ENCODE measurements around the gene NFATC2. TPM values are rescaled to one million over a fixed set of nuclear protein-coding genes. Genes with fewer than 3 reads are reported as not detected.

NFATC2 gene
- total RNA-seq, 2 experiments from 2014 or later = 53.3 to 56.9 TPM

- Mint-ChIP-seq H3K4me1 (peaks cover 28% of the 10 kb centered on the region), H3K36me3 (ENCODE audit: low read depth) (peaks cover 86% of the 10 kb centered on the region), H3K27ac (peak overlapping the region; percentile 49), H3K9me3 (peaks cover 3% of the 10 kb centered on the region), H3K4me3 (no peak overlapping the region), H3K27me3 (no peaks in the 10 kb centered on the region)
- ChIA-PET CTCF (interaction anchor here (0.9 to 1.6 kb wide), 3 partner anchors 12 to 138 kb away, joined by 3 to 5 read pairs (median 4); no protein-coding TSS in a partner anchor), POLR2A (interaction anchor here (0.6 to 2.8 kb wide), 5 partner anchors 9 to 57 kb away, joined by 3 to 7 read pairs (median 4); no protein-coding TSS in a partner anchor)
- no peak for DNase-seq
Measured at GRCh38 chr20:51456511-51457509, 85.7 kb downstream of the NFATC2 start.

GRCh38 chr20:51454250-51454865, 88.2 kb downstream of the NFATC2 start:
- DNase-seq = no peak
- Mint-ChIP-seq H3K36me3 (ENCODE audit: low read depth) (peaks cover 84% of the 10 kb centered on the region), H3K4me1 (peaks cover 28% of the 10 kb centered on the region), H3K4me3 (no peak overlapping the region), H3K27me3 (no peaks in the 10 kb centered on the region), H3K9me3 (peaks cover 3% of the 10 kb centered on the region), H3K27ac (no peak overlapping the region)
- ChIA-PET POLR2A (interaction anchor here (0.9 to 1.3 kb wide), 2 partner anchors 9 to 54 kb away, joined by 4 read pairs; no protein-coding TSS in a partner anchor), CTCF (interaction anchor here (0.8 to 1.6 kb wide), 2 partner anchors 140 kb away, joined by 3 to 4 read pairs; no protein-coding TSS in a partner anchor)

- Mint-ChIP-seq H3K4me1 (peaks cover 23% of the 10 kb centered on the region), H3K27me3 (no peaks in the 10 kb centered on the region), H3K36me3 (ENCODE audit: low read depth) (peaks cover 80% of the 10 kb centered on the region), H3K27ac (no peak overlapping the region), H3K9me3 (peaks cover 3% of the 10 kb centered on the region), H3K4me3 (no peak overlapping the region)
- POLR2A ChIA-PET = no interaction called here
- CTCF ChIA-PET = interaction anchor here (1.4 kb wide), 1 partner anchor 66 kb away, joined by 3 read pairs; no protein-coding TSS in a partner anchor
- no peak for DNase-seq
Measured at GRCh38 chr20:51452734-51453365, 89.7 kb downstream of the NFATC2 start.

GRCh38 chr20:51452091-51452613, 90.4 kb downstream of the NFATC2 start:
- peaks cover 3% of the 10 kb centered on the region for H3K9me3 Mint-ChIP-seq
- POLR2A ChIA-PET = no interaction called here
- H3K27me3 Mint-ChIP-seq = no peaks in the 10 kb centered on the region
- no peak overlapping the region for H3K4me3 Mint-ChIP-seq
- peaks cover 20% of the 10 kb centered on the region for H3K4me1 Mint-ChIP-seq
- DNase-seq = no peak
- CTCF ChIA-PET = interaction anchor here (1.4 kb wide), 1 partner anchor 65 kb away, joined by 3 read pairs; no protein-coding TSS in a partner anchor
- H3K36me3 Mint-ChIP-seq (ENCODE audit: low read depth) = peaks cover 80% of the 10 kb centered on the region
- peak overlapping the region; percentile 52 for H3K27ac Mint-ChIP-seq

GRCh38 chr20:51451484-51451883, 91.0 kb downstream of the NFATC2 start:
- H3K27me3 Mint-ChIP-seq = no peaks in the 10 kb centered on the region
- CTCF ChIA-PET = interaction anchor here (1.4 kb wide), 1 partner anchor 65 kb away, joined by 3 read pairs; no protein-coding TSS in a partner anchor
- no peak overlapping the region for H3K27ac Mint-ChIP-seq
- DNase-seq = no peak
- POLR2A ChIA-PET = interaction anchor here (1.4 kb wide), 1 partner anchor 65 kb away, joined by 3 read pairs; no protein-coding TSS in a partner anchor
- peaks cover 3% of the 10 kb centered on the region for H3K9me3 Mint-ChIP-seq
- H3K36me3 Mint-ChIP-seq (ENCODE audit: low read depth) = peaks cover 80% of the 10 kb centered on the region
- no peak overlapping the region for H3K4me3 Mint-ChIP-seq
- peaks cover 15% of the 10 kb centered on the region for H3K4me1 Mint-ChIP-seq

- DNase-seq = no peak
- POLR2A ChIA-PET = interaction anchor here (1.2 to 1.4 kb wide), 2 partner anchors 10 to 64 kb away, joined by 3 read pairs; no protein-coding TSS in a partner anchor
- no peak overlapping the region for H3K4me3 Mint-ChIP-seq
- no peaks in the 10 kb centered on the region for H3K27me3 Mint-ChIP-seq
- CTCF ChIA-PET = interaction anchor here (1.0 to 1.6 kb wide), 3 partner anchors 27 to 90 kb away, joined by 3 read pairs; no protein-coding TSS in a partner anchor
- H3K9me3 Mint-ChIP-seq = peaks cover 3% of the 10 kb centered on the region
- H3K4me1 Mint-ChIP-seq = peaks cover 18% of the 10 kb centered on the region
- no peak overlapping the region for H3K27ac Mint-ChIP-seq
- H3K36me3 Mint-ChIP-seq (ENCODE audit: low read depth) = peaks cover 79% of the 10 kb centered on the region
Measured at GRCh38 chr20:51450984-51451383, 91.5 kb downstream of the NFATC2 start.

GRCh38 chr20:51450221-51450712, 92.3 kb downstream of the NFATC2 start:
- peaks cover 22% of the 10 kb centered on the region for H3K4me1 Mint-ChIP-seq
- H3K27ac Mint-ChIP-seq = no peak overlapping the region
- no peak for DNase-seq
- POLR2A ChIA-PET = interaction anchor here (1.2 to 1.4 kb wide), 2 partner anchors 9 to 64 kb away, joined by 3 read pairs; no protein-coding TSS in a partner anchor
- CTCF ChIA-PET = interaction anchor here (1.0 to 1.6 kb wide), 4 partner anchors 27 to 166 kb away, joined by 3 read pairs; no protein-coding TSS in a partner anchor
- peaks cover 78% of the 10 kb centered on the region for H3K36me3 Mint-ChIP-seq (ENCODE audit: low read depth)
- H3K27me3 Mint-ChIP-seq = no peaks in the 10 kb centered on the region
- H3K4me3 Mint-ChIP-seq = no peak overlapping the region
- H3K9me3 Mint-ChIP-seq = peaks cover 3% of the 10 kb centered on the region

GRCh38 chr20:51449498-51450220, 92.9 kb downstream of the NFATC2 start:
- Mint-ChIP-seq H3K27ac (no peak overlapping the region), H3K36me3 (ENCODE audit: low read depth) (peaks cover 77% of the 10 kb centered on the region), H3K27me3 (no peaks in the 10 kb centered on the region), H3K9me3 (peaks cover 3% of the 10 kb centered on the region), H3K4me1 (peaks cover 26% of the 10 kb centered on the region), H3K4me3 (no peak overlapping the region)
- ChIA-PET POLR2A (interaction anchor here (1.2 kb wide), 1 partner anchor 9 kb away, joined by 3 read pairs; no protein-coding TSS in a partner anchor), CTCF (interaction anchor here (1.2 to 1.6 kb wide), 3 partner anchors 26 to 166 kb away, joined by 3 read pairs; no protein-coding TSS in a partner anchor)
- no peak for DNase-seq

GRCh38 chr20:51447765-51448148, 94.8 kb downstream of the NFATC2 start:
- CTCF ChIA-PET = no interaction called here

GRCh38 chr20:51447097-51447764, 95.3 kb downstream of the NFATC2 start:
- DNase-seq = no peak
- ChIA-PET POLR2A (interaction anchor here (1.0 kb wide), 1 partner anchor 11 kb away, joined by 4 read pairs; no protein-coding TSS in a partner anchor), CTCF (interaction anchor here (1.4 kb wide), 1 partner anchor 148 kb away, joined by 3 read pairs; no protein-coding TSS in a partner anchor)
- Mint-ChIP-seq H3K4me3 (no peak overlapping the region), H3K27me3 (no peaks in the 10 kb centered on the region), H3K36me3 (ENCODE audit: low read depth) (peaks cover 70% of the 10 kb centered on the region), H3K9me3 (no peaks in the 10 kb centered on the region), H3K4me1 (peaks cover 39% of the 10 kb centered on the region), H3K27ac (no peak overlapping the region)

More at GRCh38 chr20:51447765-51448148, 94.8 kb downstream of the NFATC2 start:
- POLR2A ChIA-PET = interaction anchor here (1.0 kb wide), 1 partner anchor 11 kb away, joined by 4 read pairs; no protein-coding TSS in a partner anchor
- no peak for DNase-seq
- H3K27me3 Mint-ChIP-seq = no peaks in the 10 kb centered on the region
- H3K27ac Mint-ChIP-seq = no peak overlapping the region
- no peak overlapping the region for H3K4me3 Mint-ChIP-seq
- peaks cover 40% of the 10 kb centered on the region for H3K4me1 Mint-ChIP-seq
- no peaks in the 10 kb centered on the region for H3K9me3 Mint-ChIP-seq
- H3K36me3 Mint-ChIP-seq (ENCODE audit: low read depth) = peaks cover 75% of the 10 kb centered on the region

GRCh38 chr20:51446656-51447055, 95.9 kb downstream of the NFATC2 start:
- POLR2A ChIA-PET = interaction anchor here (1.0 kb wide), 1 partner anchor 12 kb away, joined by 4 read pairs; no protein-coding TSS in a partner anchor
- Mint-ChIP-seq H3K36me3 (ENCODE audit: low read depth) (peaks cover 69% of the 10 kb centered on the region), H3K9me3 (no peaks in the 10 kb centered on the region), H3K4me3 (no peak overlapping the region), H3K27ac (no peak overlapping the region), H3K27me3 (no peaks in the 10 kb centered on the region), H3K4me1 (peaks cover 42% of the 10 kb centered on the region)
- CTCF ChIA-PET = interaction anchor here (1.4 kb wide), 1 partner anchor 148 kb away, joined by 3 read pairs; no protein-coding TSS in a partner anchor
- no peak for DNase-seq

All from activated CD4-positive, alpha-beta memory T cell treated with anti-CD3 and anti-CD28 coated beads, Interleukin-2, amount 10 ng/mL, durations not matched to agents 7 days and 5 days (primary cell).